ENCODE data around the gene KRT8.

Gene KRT8

DNA sequence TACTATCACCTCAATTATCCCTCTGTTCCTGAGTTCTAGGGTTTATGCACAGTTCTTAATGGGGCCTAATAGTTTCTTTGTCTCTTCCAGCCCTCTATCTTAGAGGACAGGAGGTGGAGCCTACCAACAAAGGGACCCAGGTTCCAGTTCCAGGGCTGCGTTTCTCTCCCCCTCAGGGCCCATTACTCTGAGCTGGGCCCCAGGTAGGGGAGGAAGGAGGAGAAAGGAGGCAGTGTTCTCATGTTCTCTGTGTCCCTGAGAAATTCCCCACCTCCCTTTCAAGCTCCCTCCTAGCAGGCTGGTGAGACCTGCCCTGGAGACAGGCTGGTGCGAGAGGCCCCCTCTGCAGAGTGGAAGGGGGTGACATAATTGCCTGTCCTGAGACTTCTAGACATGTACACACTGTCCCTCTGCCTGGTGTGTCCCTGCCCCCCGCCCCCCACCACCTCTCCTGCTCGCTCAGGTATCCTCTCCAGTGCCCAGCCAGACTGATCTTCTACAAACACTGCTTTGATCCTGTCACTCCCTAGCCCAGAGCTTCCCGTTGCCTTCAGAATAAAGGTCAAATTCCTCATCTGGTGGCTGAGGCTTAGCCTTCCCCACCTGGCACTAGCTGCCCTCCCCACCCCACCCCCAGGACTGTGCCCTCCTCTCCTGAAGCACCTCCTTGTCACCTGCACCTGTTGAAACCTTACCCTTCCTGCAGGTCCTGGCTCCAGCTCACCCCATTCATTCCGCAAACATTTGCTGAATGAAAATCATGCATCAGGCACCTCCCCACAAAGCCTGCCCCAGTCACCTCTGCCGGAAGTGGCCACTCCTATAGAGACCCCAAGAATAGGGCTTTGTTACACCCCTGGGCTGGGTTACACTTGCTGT lies 21.1 kb upstream of the KRT8 start:
- DNase-seq (ENCODE audit: low read depth): no peak

DNA sequence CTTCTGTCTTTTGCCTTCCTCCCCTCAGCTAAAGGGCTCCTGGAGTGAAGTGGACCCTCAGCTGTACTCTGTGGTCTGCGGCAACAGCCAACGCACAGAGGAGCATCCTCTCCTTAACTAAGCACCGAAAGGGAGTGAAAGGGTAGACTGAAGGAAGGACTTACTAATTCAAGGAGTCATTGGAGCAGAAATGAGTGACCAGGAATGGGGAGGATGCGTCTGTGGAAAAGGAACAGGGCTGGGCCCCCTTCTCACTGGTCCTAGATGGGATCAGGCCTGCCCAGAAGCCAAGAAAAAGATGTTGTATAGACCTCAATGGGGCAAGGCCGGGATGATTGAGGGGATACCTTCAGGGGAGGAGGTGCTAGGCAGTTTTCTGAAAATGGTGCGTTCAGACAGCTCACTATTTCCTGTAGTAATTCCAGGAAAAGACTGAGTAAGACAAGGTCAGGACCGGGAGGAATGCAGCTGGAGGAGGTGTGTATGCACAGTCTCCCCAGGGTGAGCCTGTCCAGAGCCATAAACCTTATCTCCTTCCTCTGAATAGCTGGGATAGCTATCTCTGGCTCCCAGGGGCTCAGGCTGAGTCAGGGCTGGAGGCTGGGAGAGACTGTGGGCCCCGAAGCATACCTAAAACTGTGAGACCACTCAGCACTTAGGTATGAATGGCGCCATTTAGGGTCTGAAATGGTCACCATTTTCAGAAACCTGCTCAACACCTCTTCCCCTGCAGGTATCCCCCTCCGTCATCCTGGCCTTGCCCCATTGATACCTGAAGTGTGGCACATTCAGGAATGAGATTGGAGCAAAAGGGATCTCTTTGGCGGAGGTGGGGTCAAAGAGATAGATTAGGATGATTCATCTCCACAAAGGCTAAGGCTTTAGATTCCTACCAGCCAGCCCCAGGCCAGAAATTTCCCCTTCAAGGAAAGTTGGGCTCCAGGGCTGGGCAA lies 20.2 kb upstream of the KRT8 start:
- peak; percentile 86 for DNase-seq (ENCODE audit: low read depth)

DNA sequence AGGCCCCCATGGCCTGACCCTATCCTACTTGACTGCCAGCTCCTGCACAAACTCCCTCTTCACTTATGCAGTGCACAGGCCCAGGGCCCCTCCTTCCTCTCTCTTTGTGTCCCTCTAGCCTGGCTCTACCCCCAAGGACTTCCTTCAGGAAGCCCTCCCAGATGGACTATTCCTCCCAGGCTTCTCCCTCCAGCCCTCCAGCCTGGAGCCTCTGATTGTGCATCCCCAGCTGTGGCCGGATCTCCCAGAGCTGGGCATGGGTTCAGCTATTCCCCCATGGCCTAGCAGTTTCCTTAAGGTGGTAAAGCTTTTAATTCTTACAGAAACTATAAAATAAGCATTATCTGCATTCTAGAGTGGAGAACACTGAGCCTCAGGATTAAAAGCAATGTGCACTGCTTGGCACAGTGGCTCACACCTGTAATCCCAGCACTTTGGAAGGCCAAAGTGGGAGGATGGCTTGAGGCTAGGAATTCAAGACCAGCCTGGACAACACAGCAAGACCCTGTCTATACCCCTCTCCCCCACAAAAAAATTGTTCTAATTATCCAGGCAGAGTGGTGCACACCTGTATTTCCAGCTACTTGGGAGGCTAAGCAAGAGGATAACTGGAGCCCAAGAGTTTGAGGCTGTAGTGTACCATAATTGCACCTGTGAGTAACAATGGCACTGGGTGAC lies 16.8 kb upstream of the KRT8 start:
- DNase-seq (ENCODE audit: low read depth): no peak

DNA sequence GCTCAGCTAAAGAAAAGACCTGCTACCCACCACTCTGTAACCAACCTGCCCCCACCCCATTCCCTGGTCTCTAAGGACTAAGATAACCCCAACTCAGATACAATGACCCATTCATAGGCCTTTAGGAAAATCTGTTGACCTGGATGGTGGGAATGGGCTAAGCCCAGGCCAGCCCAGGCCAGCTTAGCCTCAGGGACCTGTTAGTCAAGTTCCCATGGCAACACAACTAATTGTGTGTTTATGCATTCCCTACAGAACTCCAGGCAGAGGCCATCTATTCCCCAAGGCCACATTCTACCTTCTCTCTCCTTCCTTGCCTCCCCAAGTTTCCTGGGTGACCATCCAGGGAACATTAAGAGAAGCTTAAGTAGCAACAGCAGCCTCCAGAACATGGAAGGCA lies 16.1 kb upstream of the KRT8 start:
- no peak for DNase-seq (ENCODE audit: low read depth)

DNA sequence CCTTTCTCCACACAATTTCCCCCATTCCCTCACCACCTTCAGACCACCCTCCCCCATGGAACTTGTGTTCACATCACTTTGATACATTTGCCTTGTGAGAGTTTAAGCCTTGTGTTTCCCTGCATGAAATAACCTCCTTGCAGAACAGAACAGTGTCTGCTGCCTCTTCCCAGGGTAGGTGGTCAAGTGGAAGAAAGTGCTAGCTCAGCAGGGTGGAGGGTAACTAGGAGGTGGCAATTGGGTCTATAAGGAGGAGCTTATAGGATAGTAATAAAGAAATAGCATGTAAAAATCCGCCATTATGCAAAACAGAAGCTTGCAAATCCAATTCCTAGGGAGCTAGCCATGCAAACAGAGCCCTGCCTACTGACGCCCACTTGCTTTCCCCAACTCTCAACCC lies 13.9 kb upstream of the KRT8 start:
- DNase-seq (ENCODE audit: low read depth): no peak

DNA sequence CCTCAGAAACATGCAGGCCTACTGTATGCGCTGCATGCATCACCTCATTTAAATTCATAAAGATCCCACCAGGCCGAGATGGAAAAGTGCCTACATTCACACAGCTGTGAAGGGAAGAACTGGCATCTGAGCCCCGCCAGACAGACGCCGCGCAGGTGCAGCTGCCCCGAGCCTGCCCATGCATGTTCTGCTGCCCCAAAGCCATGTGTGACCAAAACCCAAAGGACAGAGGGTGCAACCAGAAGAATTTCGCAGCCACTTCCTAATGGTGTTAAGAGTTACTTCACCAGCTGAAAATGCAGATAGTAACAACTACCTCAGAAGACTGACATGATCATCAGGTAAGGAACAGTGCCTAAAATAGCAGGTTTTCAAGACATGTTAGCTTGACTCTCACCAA lies 13.5 kb upstream of the KRT8 start:
- no peak for DNase-seq (ENCODE audit: low read depth)

DNA sequence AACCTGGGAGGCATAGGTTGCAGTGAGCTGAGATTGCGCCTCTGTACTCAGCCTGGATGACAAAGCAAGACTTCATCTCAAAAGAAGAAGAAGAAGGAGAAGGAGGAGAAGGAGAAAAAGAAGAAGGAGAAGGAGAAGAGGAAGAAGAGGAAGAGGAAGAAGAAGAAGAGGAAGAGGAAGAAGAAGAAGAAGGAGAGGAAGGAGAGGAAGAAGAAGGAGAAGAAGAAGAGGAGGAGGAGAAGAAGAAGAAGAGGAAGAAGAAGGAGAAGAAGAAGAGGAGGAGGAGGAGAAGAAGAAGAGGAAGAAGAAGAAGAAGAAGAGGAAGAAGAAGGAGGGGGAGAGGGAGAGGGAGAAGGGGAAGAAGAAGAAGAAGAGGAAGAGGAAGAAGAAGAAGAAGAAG lies 12.9 kb upstream of the KRT8 start:
- no peak for DNase-seq (ENCODE audit: low read depth)

DNA sequence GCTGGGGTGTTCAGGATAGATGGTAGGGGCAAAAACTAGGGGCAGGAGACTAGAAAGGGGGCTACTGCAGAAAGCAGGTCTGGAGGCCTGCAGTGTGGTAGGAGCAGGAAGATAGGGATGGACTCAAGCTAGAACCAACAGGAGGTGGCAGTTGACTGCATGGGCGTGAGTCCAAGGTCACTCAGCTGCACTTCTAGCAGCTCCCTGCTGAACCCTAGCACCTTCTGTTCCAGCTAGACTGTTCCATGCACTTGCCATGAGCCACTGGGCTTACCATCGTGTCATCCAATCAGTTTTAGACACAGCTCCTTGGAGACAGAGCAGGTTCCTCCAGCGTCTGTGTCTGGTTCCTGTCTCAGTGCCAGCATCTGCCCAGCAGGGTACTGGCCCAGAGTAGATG lies 11.3 kb upstream of the KRT8 start:
- no peak for DNase-seq (ENCODE audit: low read depth)

DNA sequence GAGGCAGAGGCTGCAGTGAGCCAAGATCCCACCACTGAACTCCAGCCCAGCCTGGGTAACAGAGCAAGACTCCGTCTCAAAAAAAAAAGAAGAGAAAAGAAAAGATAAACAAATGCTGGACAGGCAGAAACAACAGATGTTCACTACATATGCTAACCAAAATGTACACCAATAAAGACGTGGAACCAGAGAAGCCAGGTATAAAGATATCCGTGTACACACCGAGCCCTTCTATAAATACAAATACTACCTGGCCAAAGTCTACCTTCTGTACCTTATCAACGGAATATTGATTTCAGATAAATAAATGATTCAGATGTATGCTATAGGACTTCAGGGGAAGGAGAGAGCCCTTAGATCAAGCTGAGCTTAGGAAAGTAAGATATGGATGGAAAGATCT lies 10.8 kb upstream of the KRT8 start:
- DNase-seq (ENCODE audit: low read depth): no peak

DNA sequence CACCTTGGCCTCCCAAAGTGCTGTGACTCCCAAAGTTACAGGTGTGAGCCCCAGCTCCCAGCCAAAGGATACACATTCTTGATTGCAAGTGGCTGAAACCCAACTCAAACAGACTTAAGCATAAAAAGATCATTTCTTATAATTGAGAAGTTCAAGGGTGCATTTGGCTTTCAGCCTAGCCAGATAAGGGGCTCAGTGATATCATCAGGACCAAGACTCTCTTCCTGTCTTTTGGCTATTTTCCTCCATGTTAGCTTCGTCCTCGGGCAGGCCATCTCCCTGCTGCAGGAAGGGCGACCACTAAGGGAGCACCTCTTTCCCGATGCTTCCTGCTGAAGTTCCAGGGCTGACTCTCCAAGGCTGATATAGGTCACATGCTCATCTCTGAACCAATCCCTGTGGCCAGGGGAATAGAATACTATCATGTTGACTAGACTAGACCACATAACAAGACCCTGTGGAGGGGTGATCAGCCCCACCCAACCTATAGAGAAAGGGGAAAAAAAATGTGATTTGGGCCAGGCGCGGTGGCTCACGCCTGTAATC lies 9.8 kb upstream of the KRT8 start:
- DNase-seq (ENCODE audit: low read depth): no peak

DNA sequence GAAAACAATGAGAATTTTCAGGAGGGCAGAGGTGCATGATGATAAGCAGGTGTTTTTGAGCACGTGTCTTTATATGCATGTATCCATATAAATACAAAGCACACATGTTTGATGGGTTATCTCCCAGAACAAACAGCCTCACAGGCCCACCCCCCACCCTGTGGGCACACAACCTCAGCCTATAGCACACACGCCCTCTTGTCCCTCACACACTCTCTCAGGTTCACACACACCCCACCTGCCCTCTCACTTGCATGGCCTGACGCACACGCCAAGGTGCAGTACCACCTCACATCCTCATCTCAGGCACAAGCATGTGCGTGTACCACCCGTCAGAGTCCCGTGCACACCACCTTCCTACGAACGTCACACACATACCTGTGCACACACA lies 8.6 kb upstream of the KRT8 start:
- DNase-seq (ENCODE audit: low read depth): no peak

DNA sequence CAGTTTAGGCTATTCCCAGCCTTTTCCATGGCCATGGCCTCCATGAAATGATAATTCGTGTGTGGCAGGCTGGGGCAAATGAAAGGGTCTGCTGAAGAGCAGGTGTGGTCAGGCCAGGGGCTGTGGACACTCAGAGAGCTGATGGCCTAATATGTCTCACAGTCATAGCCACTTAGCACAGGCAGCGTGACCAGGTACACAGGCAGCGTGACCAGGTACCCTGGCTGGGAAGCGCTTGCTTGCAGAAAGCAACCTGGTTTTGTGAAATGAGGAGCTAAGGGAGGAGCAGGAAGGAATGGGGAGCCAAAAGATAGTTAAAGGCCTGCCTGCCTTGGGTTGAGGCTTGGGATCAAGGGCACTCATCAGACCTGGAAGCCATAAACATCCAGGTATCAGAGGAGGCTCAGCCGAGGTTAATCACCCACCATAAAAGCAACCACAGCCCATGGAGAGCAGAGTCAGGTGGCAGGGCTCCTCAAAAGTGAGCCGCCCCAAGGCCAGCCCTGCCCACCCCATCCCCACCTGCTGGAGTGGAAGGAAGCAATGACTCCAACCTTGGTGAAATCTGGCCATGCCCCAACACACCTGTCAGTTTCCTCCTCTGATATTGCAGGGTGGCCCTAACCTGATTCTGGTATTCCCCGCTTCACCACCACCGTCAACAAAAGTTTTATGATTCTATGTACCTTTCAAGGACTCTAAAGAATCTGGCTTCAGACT lies 8.0 kb upstream of the KRT8 start:
- DNase-seq (ENCODE audit: low read depth): no peak

DNA sequence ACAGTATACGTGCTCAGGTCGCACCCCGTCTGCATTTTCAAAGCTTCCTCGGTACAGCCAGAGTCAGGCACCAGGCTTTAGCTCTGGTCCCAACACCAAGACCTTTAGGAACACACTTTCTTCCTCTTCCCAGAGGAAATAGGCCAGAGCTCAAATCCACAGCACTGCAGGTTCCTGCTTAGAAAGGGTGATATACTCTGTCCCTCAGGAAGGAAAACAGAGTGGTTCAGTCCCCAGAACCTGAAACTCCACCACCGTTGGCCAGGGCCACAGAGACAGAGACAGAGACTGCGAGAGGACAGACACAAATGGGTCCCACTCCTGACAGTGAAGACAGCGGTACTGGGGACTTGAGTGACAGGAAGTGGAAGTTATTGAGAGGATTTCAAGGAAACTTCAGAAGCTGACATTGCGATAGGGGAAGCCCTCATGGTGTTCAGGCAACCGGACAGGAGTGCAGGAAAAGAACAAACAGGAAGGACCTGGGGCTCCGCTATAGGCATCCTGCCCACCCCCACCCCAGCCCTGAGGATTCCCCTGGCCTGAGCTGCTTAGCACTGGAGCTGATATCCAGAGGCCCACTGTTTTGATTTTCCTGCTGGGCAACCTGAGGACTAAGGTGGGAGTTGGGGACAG lies 5.5 kb upstream of the KRT8 start:
- no peak for DNase-seq (ENCODE audit: low read depth)

DNA sequence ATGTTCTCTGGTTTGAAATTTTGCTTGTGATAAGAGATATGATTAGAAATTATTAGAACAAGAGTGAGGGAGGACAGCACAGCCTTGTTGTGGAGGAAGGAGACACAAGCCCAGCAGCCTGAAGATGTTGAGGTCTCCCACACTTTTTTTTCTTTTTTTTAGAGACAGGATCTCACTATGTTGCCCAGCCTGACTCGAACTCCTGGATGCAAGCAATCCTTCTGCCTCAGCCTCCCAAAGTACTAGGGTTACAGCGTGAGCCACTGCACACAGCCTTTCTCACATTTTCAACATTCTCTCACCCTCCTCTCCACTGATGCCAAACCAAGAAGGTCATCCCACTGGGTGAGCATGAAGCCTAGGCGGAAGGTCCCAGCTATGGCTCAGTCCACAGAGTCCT lies 4.9 kb upstream of the KRT8 start:
- DNase-seq (ENCODE audit: low read depth): no peak

DNA sequence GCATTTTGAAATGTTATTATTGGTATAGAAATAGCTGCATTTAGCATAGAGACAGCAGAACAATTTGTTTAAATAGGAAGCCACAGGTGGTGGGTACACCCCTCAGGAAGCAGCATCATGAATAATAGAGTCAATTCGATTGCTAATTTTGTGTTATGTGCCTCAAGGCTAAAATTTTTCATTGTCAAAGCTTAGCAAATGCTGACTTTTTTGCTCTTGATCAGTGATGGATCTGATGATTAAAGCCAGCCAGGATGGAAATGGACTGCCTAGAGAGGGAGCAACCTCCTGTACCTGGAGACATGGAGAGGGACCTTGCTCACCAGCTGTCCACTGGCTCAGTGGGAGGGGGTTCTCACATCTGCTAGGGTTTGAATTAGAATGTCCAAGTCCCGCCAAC lies 4.5 kb upstream of the KRT8 start:
- DNase-seq (ENCODE audit: low read depth): no peak

DNA sequence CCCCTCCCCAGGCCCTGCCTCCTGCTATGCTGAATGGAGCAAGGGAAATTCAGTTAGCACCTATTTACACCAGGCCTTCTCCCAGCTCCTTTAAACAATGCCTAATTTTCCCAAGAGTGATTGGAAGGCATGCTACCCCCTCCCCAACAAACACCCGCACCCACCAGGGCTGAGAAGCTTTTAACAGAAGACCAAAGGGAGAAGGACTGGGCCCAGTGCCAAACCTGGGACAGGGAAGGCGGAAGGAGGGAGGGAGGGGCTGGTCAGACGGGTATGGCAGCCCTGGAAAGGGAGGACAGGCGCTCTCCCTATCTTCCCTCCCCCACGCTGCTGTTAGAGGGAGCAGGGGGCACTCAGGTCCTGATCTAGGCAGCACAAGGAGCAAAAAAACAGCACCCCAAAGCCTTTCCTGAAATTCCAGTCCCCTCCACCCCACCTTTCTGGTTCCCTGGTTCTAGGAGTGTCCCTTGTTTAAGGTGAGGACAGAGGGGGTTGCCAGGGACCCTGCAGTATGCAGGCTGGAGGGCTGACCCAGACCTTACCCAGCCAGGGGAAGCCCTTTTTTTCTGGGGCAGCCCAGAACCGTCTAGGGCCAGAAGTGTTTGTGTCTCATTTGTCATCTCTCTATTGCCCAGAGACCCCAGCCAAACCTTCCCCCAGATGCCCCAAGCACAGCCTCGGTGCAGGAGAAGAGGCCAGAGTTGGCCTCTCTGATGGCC lies 2.4 kb upstream of the KRT8 start:
- DNase-seq (ENCODE audit: low read depth): no peak

DNA sequence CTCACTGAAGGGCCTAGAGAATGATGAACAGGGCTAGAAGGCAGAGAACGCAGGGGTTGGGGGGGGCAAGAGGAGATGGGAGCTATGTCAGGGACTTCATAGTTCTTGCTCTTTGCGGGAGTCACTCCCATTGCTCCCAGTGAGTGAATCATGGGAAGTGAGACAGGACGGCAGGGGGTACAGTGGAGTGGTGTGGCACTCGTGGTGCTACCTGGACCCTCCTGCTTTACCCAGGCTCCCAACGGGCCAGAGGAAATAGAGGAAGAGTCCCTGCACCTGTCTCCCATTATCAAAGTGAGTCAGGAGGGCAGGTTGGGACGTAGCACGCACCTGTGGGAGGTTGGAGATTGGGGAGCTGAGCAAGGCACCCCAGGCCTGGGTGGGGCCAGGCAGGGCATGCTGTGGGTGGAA lies 1.3 kb upstream of the KRT8 start:
- no peak for DNase-seq (ENCODE audit: low read depth)

DNA sequence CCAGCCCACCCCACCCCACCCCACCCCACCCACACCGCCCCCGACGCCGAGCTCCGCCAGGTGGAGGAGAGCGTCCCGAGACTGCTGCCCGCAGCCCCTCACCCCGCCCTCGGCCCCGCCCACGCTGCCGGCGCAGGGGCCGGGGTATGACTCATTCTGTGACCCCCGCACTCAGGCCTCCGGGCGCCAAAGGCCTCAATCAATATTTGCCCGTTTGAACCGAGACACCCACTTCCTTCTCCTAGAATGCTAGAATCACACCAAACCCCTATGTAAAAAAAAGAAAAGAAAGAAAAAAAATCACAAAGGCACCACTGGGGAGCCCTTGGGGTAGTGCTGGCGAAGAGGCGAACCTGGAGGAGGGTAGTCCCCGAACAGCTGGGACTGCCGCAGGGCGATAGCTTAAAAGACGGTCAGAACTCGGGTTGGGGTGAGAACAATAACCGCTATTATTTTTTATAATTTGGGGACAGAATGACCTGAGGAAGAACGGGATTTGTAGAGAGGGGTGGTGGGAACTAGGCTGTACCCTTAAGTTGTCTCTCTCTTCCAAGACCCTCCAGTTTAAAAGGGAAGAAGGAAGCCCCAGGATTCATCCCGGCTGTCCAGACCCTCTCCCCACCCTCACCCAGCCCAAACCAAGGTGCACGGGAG lies 894 bp downstream of the KRT8 start:
- DNase-seq (ENCODE audit: low read depth): no peak

DNA sequence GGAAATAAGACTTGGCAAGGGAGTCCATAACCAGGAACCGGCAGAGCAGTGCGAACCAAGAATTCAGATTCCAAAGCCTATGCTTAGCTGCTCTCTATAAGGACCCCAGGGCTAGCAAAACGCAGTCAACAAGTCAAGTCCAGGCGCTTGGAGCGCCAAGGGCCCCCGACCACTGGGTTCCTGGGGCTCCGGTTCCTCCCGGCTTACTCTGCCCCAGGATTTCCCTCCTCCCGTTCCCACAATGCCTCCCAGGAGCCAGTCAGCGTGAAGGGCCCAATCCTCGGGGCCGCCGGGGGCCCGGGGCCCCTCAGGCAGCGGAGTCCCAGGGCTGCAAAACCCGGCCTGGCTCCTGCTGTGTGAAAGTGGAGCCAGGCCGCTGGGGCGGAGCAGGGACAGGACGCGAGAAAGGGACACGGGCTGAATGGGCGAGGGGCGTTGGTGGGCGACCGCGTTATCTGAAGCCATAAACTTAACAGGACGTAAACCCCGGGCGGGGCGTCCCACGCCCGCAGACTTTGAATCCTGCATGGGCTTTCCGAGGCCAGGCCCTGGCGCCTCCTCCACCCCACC lies 1.5 kb downstream of the KRT8 start:
- no peak for DNase-seq (ENCODE audit: low read depth)

Measured in non-pigmented ciliary epithelial cell (primary cell).